ENCODE results near the gene RIC8A. TPM values are rescaled to one million over a fixed set of nuclear protein-coding genes. Genes with fewer than 3 reads are reported as not detected.

The RIC8A gene
- total RNA-seq, 1 experiment from 2014 or later = 84.1 TPM

DNA sequence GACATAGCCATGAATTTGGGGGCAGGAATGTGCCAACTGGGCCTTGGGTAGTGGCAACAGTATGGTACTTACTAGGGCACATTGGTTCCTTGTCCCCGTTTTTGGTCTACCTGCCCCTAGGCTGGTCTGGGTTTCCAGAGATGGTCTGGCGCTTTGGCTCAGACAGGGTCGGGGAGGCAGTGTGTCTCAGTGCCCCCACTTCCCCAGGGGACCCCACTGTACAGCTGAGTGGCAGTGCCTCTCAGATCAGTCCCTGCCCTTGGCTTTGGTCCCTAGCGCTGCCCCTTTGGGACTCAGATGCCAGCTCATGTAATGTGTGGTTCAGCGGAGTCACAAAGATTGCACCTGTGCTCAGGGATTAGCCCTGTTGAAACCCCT is 3.3 kb downstream of the RIC8A start:
- no peak for DNase-seq
- intact Hi-C loops (cut with micrococcal nuclease; ENCODE audit: unreplicated experiment) = no loop called here
- Mint-ChIP-seq H3K4me1 (ENCODE audit: low read depth, unreplicated experiment) (no peaks in the 10 kb centered on the region), H3K27me3 (ENCODE audit: unreplicated experiment) (no peaks in the 10 kb centered on the region), H3K27ac (ENCODE audit: unreplicated experiment) (no peak overlapping the region), H3K4me3 (ENCODE audit: low read depth, unreplicated experiment) (no peak overlapping the region), H3K9me3 (ENCODE audit: low read depth, unreplicated experiment) (no peaks in the 10 kb centered on the region), H3K36me3 (ENCODE audit: insufficient read depth, unreplicated experiment) (peaks cover 81% of the 10 kb centered on the region)
- TF ChIP-seq, protein P1, sequence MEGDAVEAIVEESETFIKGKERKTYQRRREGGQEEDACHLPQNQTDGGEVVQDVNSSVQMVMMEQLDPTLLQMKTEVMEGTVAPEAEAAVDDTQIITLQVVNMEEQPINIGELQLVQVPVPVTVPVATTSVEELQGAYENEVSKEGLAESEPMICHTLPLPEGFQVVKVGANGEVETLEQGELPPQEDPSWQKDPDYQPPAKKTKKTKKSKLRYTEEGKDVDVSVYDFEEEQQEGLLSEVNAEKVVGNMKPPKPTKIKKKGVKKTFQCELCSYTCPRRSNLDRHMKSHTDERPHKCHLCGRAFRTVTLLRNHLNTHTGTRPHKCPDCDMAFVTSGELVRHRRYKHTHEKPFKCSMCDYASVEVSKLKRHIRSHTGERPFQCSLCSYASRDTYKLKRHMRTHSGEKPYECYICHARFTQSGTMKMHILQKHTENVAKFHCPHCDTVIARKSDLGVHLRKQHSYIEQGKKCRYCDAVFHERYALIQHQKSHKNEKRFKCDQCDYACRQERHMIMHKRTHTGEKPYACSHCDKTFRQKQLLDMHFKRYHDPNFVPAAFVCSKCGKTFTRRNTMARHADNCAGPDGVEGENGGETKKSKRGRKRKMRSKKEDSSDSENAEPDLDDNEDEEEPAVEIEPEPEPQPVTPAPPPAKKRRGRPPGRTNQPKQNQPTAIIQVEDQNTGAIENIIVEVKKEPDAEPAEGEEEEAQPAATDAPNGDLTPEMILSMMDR (IDR thresholded peaks at IDR 0.05; ENCODE audit: unreplicated experiment) = no peak
- no TSS peak for BruUV-seq (replicated peaks)
- CTCF ChIA-PET = no interaction called here

DNA sequence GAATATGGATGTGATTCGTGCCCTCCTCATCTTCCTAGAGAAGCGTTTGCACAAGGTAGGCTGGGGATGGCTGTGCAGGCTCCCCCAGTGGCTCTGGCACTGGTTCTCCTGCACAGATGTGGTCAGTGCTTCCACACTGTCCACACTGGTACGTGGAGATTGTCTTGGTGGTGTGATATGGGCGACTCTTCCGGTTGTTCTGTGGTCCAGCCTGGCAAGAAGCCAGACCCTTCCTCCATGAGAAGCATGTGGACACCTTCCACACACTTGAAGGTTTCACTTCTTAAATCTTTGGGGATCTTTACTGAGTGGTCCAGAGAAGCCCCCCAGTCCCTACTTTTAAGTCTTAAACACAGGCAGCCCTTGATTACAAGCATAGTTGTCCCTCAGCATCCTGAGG is 3.8 kb downstream of the RIC8A start:
- Mint-ChIP-seq H3K9me3 (ENCODE audit: low read depth, unreplicated experiment) (no peaks in the 10 kb centered on the region), H3K4me3 (ENCODE audit: low read depth, unreplicated experiment) (no peak overlapping the region), H3K36me3 (ENCODE audit: insufficient read depth, unreplicated experiment) (peaks cover 81% of the 10 kb centered on the region), H3K27ac (ENCODE audit: unreplicated experiment) (no peak overlapping the region), H3K27me3 (ENCODE audit: unreplicated experiment) (no peaks in the 10 kb centered on the region), H3K4me1 (ENCODE audit: low read depth, unreplicated experiment) (no peaks in the 10 kb centered on the region)
- no TSS peak for BruUV-seq (replicated peaks)
- intact Hi-C loops (cut with micrococcal nuclease; ENCODE audit: unreplicated experiment) = no loop called here
- TF ChIP-seq, protein P1 (IDR thresholded peaks at IDR 0.05; ENCODE audit: unreplicated experiment) = no peak
- no peak for DNase-seq
- CTCF ChIA-PET = no interaction called here

DNA sequence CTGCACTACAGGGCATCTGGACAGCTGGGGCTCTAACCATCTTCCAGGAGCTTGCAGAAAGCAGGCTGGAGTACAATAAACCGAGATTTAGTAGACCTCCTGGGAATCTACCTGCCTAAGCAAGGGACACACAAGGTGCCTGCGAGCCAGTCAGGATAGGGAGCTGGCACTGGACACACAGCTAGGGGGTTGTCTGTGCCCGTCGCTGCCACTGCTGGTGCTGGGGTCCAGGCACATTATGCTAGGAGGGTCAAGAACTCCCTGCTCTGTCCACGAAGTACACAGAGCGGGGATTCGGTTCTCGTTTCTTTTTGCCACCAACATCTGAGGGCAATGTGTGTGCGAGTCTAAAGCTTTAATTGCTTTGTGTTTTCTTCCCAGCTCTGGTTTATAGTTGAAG is 4.2 kb downstream of the RIC8A start:
- no peak for DNase-seq
- Mint-ChIP-seq H3K4me3 (ENCODE audit: low read depth, unreplicated experiment) (no peak overlapping the region), H3K36me3 (ENCODE audit: insufficient read depth, unreplicated experiment) (peaks cover 79% of the 10 kb centered on the region), H3K9me3 (ENCODE audit: low read depth, unreplicated experiment) (no peaks in the 10 kb centered on the region), H3K4me1 (ENCODE audit: low read depth, unreplicated experiment) (no peaks in the 10 kb centered on the region), H3K27ac (ENCODE audit: unreplicated experiment) (no peak overlapping the region), H3K27me3 (ENCODE audit: unreplicated experiment) (no peaks in the 10 kb centered on the region)
- BruUV-seq (replicated peaks) = no TSS peak
- TF ChIP-seq, protein P1 (IDR thresholded peaks at IDR 0.05; ENCODE audit: unreplicated experiment) = no peak
- intact Hi-C loops (cut with micrococcal nuclease; ENCODE audit: unreplicated experiment) = no loop called here
- CTCF ChIA-PET = interaction anchor here (0.6 kb wide), 1 partner anchor 26 kb away, joined by 7 read pairs; no protein-coding TSS in a partner anchor

DNA sequence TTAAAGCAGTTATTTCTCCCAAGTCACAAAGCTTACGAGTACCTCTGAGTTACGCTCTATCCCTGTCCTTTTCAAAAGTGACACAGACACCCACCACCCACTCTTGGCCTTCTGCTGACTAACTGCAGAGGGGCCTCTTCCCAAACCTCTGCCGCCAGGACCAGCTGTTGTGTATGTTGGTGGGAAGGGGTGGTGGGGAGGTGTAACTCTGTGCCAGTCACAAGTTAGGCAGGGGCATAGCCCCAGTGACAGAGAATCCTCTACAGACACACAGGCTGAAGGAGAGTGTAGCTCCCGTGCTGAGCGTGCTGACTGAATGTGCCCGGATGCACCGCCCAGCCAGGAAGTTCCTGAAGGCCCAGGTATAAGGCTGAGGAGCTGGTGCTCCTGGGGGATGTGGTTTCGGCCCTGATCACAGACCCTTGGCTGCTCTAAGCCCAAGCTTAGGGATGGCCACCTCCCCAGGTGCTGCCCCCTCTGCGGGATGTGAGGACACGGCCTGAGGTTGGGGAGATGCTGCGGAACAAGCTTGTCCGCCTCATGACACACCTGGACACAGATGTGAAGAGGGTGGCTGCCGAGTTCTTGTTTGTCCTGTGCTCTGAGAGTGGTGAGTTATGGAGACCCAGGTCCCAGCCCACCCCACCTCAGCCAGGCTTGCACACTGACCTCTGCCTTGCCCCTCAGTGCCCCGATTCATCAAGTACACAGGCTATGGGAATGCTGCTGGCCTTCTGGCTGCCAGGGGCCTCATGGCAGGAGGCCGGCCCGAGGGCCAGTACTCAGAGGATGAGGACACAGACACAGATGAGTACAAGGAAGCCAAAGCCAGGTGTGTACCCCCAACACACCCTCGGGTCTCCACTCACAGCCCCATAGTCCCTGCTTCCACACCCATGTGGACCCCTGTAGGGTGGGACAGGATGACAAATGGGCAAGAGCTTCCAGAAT is 4.9 kb downstream of the RIC8A start:
- CTCF ChIA-PET = interaction anchor here (0.6 kb wide), 1 partner anchor 25 kb away, joined by 7 read pairs; no protein-coding TSS in a partner anchor
- no peak overlapping the region for H3K27ac Mint-ChIP-seq (ENCODE audit: unreplicated experiment)
- BruUV-seq (replicated peaks) = no TSS peak
- TF ChIP-seq, protein P1 (IDR thresholded peaks at IDR 0.05; ENCODE audit: unreplicated experiment) = no peak
- H3K36me3 Mint-ChIP-seq (ENCODE audit: insufficient read depth, unreplicated experiment) = peaks cover 72% of the 10 kb centered on the region
- no peaks in the 10 kb centered on the region for H3K4me1 Mint-ChIP-seq (ENCODE audit: low read depth, unreplicated experiment)
- H3K4me3 Mint-ChIP-seq (ENCODE audit: low read depth, unreplicated experiment) = no peak overlapping the region
- no peaks in the 10 kb centered on the region for H3K9me3 Mint-ChIP-seq (ENCODE audit: low read depth, unreplicated experiment)
- DNase-seq = no peak
- no peaks in the 10 kb centered on the region for H3K27me3 Mint-ChIP-seq (ENCODE audit: unreplicated experiment)
- intact Hi-C loops (cut with micrococcal nuclease; ENCODE audit: unreplicated experiment) = no loop called here

Measured in Calu3 (cell line).